ENCODE results near the gene AHR. TPM values are rescaled to one million over a fixed set of nuclear protein-coding genes. Genes with fewer than 3 reads are reported as not detected.

Gene AHR
- polyA plus RNA-seq, 1 donor from 2014 or later: 2.4 TPM

GRCh38 chr7:17307969-17308648 is 9.7 kb downstream of the AHR start:
- Histone ChIP-seq H3K27ac (ENCODE audit: low read length) (no peak overlapping the region), H2AFZ (ENCODE audit: low read depth, low read length) (no peak overlapping the region), H3K27me3 (ENCODE audit: insufficient read depth, low read depth, low read length) (no peaks in the 10 kb centered on the region), H4K20me1 (ENCODE audit: insufficient read depth) (no peaks in the 10 kb centered on the region), H3K36me3 (ENCODE audit: insufficient read depth, low read length) (no peaks in the 10 kb centered on the region), H3K9me2 (ENCODE audit: insufficient read depth, low read length) (no peaks in the 10 kb centered on the region), H3F3A (ENCODE audit: insufficient read depth, low read length, poor library complexity, severe bottlenecking) (no peaks in the 10 kb centered on the region), H3K9me3 (ENCODE audit: low read length) (no peaks in the 10 kb centered on the region), H3K79me2 (replicated peaks; ENCODE audit: insufficient read depth, low read length) (no peaks in the 10 kb centered on the region), H3K4me2 (ENCODE audit: low read length) (no peak overlapping the region), H3K9ac (ENCODE audit: low read length) (no peak overlapping the region), H3K4me3 (ENCODE audit: low read length) (no peak overlapping the region)
- TF ChIP-seq POLR2AphosphoS5 (IDR thresholded peaks at IDR 0.05) (no peak), RAD21 (conservative IDR thresholded peaks at IDR 0.05) (no peak), MXI1 (conservative IDR thresholded peaks at IDR 0.05; ENCODE audit: poor library complexity, severe bottlenecking) (no peak), CTCF (IDR thresholded peaks at IDR 0.05; ENCODE audit: poor library complexity, severe bottlenecking) (no peak), TAF1 (IDR thresholded peaks at IDR 0.05; ENCODE audit: low read depth) (no peak), EP300 (conservative IDR thresholded peaks at IDR 0.05; ENCODE audit: poor library complexity, severe bottlenecking) (no peak), EZH2 (IDR thresholded peaks at IDR 0.05; ENCODE audit: borderline replicate concordance, insufficient read depth, low read length, poor library complexity, severe bottlenecking) (no peak), REST (IDR thresholded peaks at IDR 0.05; ENCODE audit: borderline replicate concordance) (no peak), SMC3 (conservative IDR thresholded peaks at IDR 0.05; ENCODE audit: poor library complexity) (no peak)

GRCh38 chr7:17311194-17311593 is 12.7 kb downstream of the AHR start:
- no peaks in the 10 kb centered on the region for H3K36me3 ChIP-seq (ENCODE audit: insufficient read depth, low read length)
- no peaks in the 10 kb centered on the region for H4K20me1 ChIP-seq (ENCODE audit: insufficient read depth)
- no peak overlapping the region for H3K4me2 ChIP-seq (ENCODE audit: low read length)
- H2AFZ ChIP-seq (ENCODE audit: low read depth, low read length): no peak overlapping the region
- no peak overlapping the region for H3K4me3 ChIP-seq (ENCODE audit: low read length)
- H3K9ac ChIP-seq (ENCODE audit: low read length): no peak overlapping the region
- no peaks in the 10 kb centered on the region for H3K9me3 ChIP-seq (ENCODE audit: low read length)
- H3K27me3 ChIP-seq (ENCODE audit: insufficient read depth, low read depth, low read length): no peaks in the 10 kb centered on the region
- H3K9me2 ChIP-seq (ENCODE audit: insufficient read depth, low read length): no peaks in the 10 kb centered on the region
- TF ChIP-seq RAD21 (conservative IDR thresholded peaks at IDR 0.05): no peak
- no peak for TF ChIP-seq EZH2 (IDR thresholded peaks at IDR 0.05; ENCODE audit: borderline replicate concordance, insufficient read depth, low read length, poor library complexity, severe bottlenecking)
- TF ChIP-seq CTCF (IDR thresholded peaks at IDR 0.05; ENCODE audit: poor library complexity, severe bottlenecking): no peak
- no peak for TF ChIP-seq SMC3 (conservative IDR thresholded peaks at IDR 0.05; ENCODE audit: poor library complexity)
- no peak for TF ChIP-seq TAF1 (IDR thresholded peaks at IDR 0.05; ENCODE audit: low read depth)
- no peak for TF ChIP-seq EP300 (conservative IDR thresholded peaks at IDR 0.05; ENCODE audit: poor library complexity, severe bottlenecking)
- TF ChIP-seq REST (IDR thresholded peaks at IDR 0.05; ENCODE audit: borderline replicate concordance): no peak
- TF ChIP-seq POLR2AphosphoS5 (IDR thresholded peaks at IDR 0.05): no peak
- TF ChIP-seq MXI1 (conservative IDR thresholded peaks at IDR 0.05; ENCODE audit: poor library complexity, severe bottlenecking): no peak
- H3K27ac ChIP-seq (ENCODE audit: low read length): no peak overlapping the region
- no peaks in the 10 kb centered on the region for H3F3A ChIP-seq (ENCODE audit: insufficient read depth, low read length, poor library complexity, severe bottlenecking)
- H3K79me2 ChIP-seq (replicated peaks; ENCODE audit: insufficient read depth, low read length): no peaks in the 10 kb centered on the region

All from neural cell (in vitro differentiated cells).